Adrenal gland (tissue), 5 donors: Measurements from ENCODE around the gene RAB30.

ENCODE experiments used
- POLR2A ChIP-seq, 2 donors: fragments of 450-650 bp; IDR thresholded peaks; one replicate each; pipeline ENCODE4 v1.6.1; 2017; ENCODE audit warnings: antibody characterized with exemption in 2 of 2, mild to moderate bottlenecking in 2 of 2, moderate library complexity in 1 of 2
- TF ChIP-seq, protein P1 (sequence below), 6 experiments: fragments of 450-650 bp in 4 of 6; fragments of 200-600 bp in 2 of 6; sonication (generic) in 1 of 6; IDR thresholded peaks; 1 replicate in 5 of 6; 2 replicates in 1 of 6; pipeline versions ENCODE4 v1.5.1 to v1.8.0; 2016 to 2021; ENCODE audit warnings: antibody characterized with exemption in 6 of 6, mild to moderate bottlenecking in 2 of 6, moderate library complexity in 1 of 6
- donor health status: DM: no; HTN: no; CAD: no.

DNA sequence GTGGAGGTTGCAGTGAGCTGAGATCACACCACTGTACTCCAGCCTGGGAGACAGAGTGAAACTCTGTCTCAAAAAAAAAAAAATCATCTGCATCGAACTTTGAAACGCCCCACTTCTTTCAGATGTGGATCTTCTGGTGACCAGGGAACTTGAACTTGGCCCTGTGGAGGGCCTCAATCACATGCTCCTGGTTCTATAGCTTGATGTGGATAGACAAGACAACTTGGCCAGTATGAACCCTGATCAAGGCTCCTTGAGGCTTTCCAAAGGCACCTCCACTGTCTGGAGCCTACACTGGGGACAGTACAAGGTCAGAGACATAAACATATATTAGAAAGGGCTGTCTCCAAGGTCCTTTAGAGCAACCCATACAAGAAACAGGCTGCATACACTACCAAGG lies 30.6 kb downstream of the RAB30 start:
- TF ChIP-seq, protein P1, sequence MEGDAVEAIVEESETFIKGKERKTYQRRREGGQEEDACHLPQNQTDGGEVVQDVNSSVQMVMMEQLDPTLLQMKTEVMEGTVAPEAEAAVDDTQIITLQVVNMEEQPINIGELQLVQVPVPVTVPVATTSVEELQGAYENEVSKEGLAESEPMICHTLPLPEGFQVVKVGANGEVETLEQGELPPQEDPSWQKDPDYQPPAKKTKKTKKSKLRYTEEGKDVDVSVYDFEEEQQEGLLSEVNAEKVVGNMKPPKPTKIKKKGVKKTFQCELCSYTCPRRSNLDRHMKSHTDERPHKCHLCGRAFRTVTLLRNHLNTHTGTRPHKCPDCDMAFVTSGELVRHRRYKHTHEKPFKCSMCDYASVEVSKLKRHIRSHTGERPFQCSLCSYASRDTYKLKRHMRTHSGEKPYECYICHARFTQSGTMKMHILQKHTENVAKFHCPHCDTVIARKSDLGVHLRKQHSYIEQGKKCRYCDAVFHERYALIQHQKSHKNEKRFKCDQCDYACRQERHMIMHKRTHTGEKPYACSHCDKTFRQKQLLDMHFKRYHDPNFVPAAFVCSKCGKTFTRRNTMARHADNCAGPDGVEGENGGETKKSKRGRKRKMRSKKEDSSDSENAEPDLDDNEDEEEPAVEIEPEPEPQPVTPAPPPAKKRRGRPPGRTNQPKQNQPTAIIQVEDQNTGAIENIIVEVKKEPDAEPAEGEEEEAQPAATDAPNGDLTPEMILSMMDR (IDR thresholded peaks at IDR 0.05): no peak
- no peak for TF ChIP-seq POLR2A (IDR thresholded peaks at IDR 0.05)
